BLaER1 treated with 17β-estradiol and CSF1 and Interleukin-3, amounts not matched to agents 10 nM and 100 nM (cell line): ENCODE data around the gene CPNE4.

Source experiments
- H3K27ac ChIP-seq, 11 experiments: shearing (Covaris generic); formaldehyde crosslinking; 2 replicates each; pipeline ENCODE4 v1.8.1; 2022
- H3K27me3 ChIP-seq, 11 experiments: shearing (Covaris generic); formaldehyde crosslinking; 2 replicates each; pipeline ENCODE4 v1.8.1; 2022
- H3K36me3 ChIP-seq, 11 experiments: shearing (Covaris generic); formaldehyde crosslinking; 2 replicates each; pipeline ENCODE4 v1.8.1; 2022
- H3K4me1 ChIP-seq, 10 experiments: shearing (Covaris generic); formaldehyde crosslinking; 2 replicates each; pipeline ENCODE4 v1.8.1; 2022
- H3K4me2 ChIP-seq, 11 experiments: shearing (Covaris generic); formaldehyde crosslinking; 2 replicates each; pipeline ENCODE4 v1.8.1; 2022
- H3K4me3 ChIP-seq, 10 experiments: shearing (Covaris generic); formaldehyde crosslinking; 2 replicates each; pipeline ENCODE4 v1.8.1; 2022
- H3K9ac ChIP-seq, 11 experiments: shearing (Covaris generic); formaldehyde crosslinking; 2 replicates each; pipeline ENCODE4 v1.8.1; 2022
- H3K9me3 ChIP-seq, 11 experiments: shearing (Covaris generic); formaldehyde crosslinking; replicated peaks in 1 of 11; 2 replicates each; pipeline ENCODE4 v1.8.1; 2022
- H4K20me1 ChIP-seq, 11 experiments: shearing (Covaris generic); formaldehyde crosslinking; 2 replicates each; pipeline ENCODE4 v1.8.1; 2022
- Cebpa-rat ChIP-seq, 11 experiments: shearing (Covaris generic); IDR thresholded peaks; 2 replicates each; pipeline ENCODE4 v1.8.1; 2022

Gene CPNE4

GRCh38 chr3:131846296-131846924 is 188.4 kb downstream of the CPNE4 start:
- H3K9me3 ChIP-seq: no peaks in the 10 kb centered on the region
- no peak for TF ChIP-seq Cebpa-rat (IDR thresholded peaks at IDR 0.05)

GRCh38 chr3:131843174-131843573 is 191.6 kb downstream of the CPNE4 start:
- no peak overlapping the region for H3K27ac ChIP-seq
- no peak overlapping the region for H3K4me2 ChIP-seq
- H3K9ac ChIP-seq: no peak overlapping the region
- no peaks in the 10 kb centered on the region for H3K36me3 ChIP-seq
- H3K4me1 ChIP-seq: peaks cover 0 to 9% (median 8%) of the 10 kb centered on the region in 10 experiments; a peak in 13 of 20 replicates
- no peaks in the 10 kb centered on the region for H4K20me1 ChIP-seq
- no peaks in the 10 kb centered on the region for H3K9me3 ChIP-seq
- TF ChIP-seq Cebpa-rat (IDR thresholded peaks at IDR 0.05): no peak
- H3K4me3 ChIP-seq: no peak overlapping the region
- H3K27me3 ChIP-seq: no peaks in the 10 kb centered on the region

More at GRCh38 chr3:131846296-131846924, 188.4 kb downstream of the CPNE4 start:
- Histone ChIP-seq H3K4me2 (no peak overlapping the region), H3K27me3 (no peaks in the 10 kb centered on the region), H3K4me3 (no peak overlapping the region), H3K9ac (no peak overlapping the region), H3K27ac (no peak overlapping the region), H3K36me3 (no peaks in the 10 kb centered on the region), H4K20me1 (no peaks in the 10 kb centered on the region), H3K4me1 (peaks cover 0 to 20% (median 13%) of the 10 kb centered on the region in 10 experiments; a peak in 15 of 20 replicates)

- no peaks in the 10 kb centered on the region for H4K20me1 ChIP-seq
- no peaks in the 10 kb centered on the region for H3K27me3 ChIP-seq
- H3K9ac ChIP-seq: no peak overlapping the region
- H3K4me2 ChIP-seq: no peak overlapping the region
- no peaks in the 10 kb centered on the region for H3K4me1 ChIP-seq
- no peak for TF ChIP-seq Cebpa-rat (IDR thresholded peaks at IDR 0.05)
- no peak overlapping the region for H3K27ac ChIP-seq
- no peaks in the 10 kb centered on the region for H3K36me3 ChIP-seq
- H3K9me3 ChIP-seq: no peaks in the 10 kb centered on the region
- no peak overlapping the region for H3K4me3 ChIP-seq
Measured at GRCh38 chr3:131840156-131840797, 194.5 kb downstream of the CPNE4 start.

- H4K20me1 ChIP-seq: no peaks in the 10 kb centered on the region
- H3K4me2 ChIP-seq: no peak overlapping the region
- no peaks in the 10 kb centered on the region for H3K27me3 ChIP-seq
- H3K9me3 ChIP-seq: no peaks in the 10 kb centered on the region
- no peak for TF ChIP-seq Cebpa-rat (IDR thresholded peaks at IDR 0.05)
- H3K4me1 ChIP-seq: no peaks in the 10 kb centered on the region
- H3K4me3 ChIP-seq: no peak overlapping the region
- no peak overlapping the region for H3K9ac ChIP-seq
- no peaks in the 10 kb centered on the region for H3K36me3 ChIP-seq
- no peak overlapping the region for H3K27ac ChIP-seq
Measured at GRCh38 chr3:131835906-131836305, 198.9 kb downstream of the CPNE4 start.

- no peaks in the 10 kb centered on the region for H4K20me1 ChIP-seq
- H3K4me2 ChIP-seq: no peak overlapping the region
- H3K4me3 ChIP-seq: no peak overlapping the region
- TF ChIP-seq Cebpa-rat (IDR thresholded peaks at IDR 0.05): no peak
- no peak overlapping the region for H3K27ac ChIP-seq
- H3K9ac ChIP-seq: no peak overlapping the region
- no peaks in the 10 kb centered on the region for H3K27me3 ChIP-seq
- no peaks in the 10 kb centered on the region for H3K36me3 ChIP-seq
- H3K4me1 ChIP-seq: no peaks in the 10 kb centered on the region
- H3K9me3 ChIP-seq: no peaks in the 10 kb centered on the region
Measured at GRCh38 chr3:131831608-131832007, 203.2 kb downstream of the CPNE4 start.

GRCh38 chr3:131821191-131821762 is 213.5 kb downstream of the CPNE4 start:
- Histone ChIP-seq H3K9ac (no peak overlapping the region), H3K4me2 (no peak overlapping the region), H3K36me3 (no peaks in the 10 kb centered on the region), H3K27ac (no peak overlapping the region), H4K20me1 (no peaks in the 10 kb centered on the region), H3K4me3 (no peak overlapping the region), H3K4me1 (no peaks in the 10 kb centered on the region), H3K9me3 (no peaks in the 10 kb centered on the region), H3K27me3 (no peaks in the 10 kb centered on the region)
- no peak for TF ChIP-seq Cebpa-rat (IDR thresholded peaks at IDR 0.05)

- Histone ChIP-seq H3K4me2 (no peak overlapping the region), H3K4me1 (no peaks in the 10 kb centered on the region), H3K27ac (no peak overlapping the region), H3K4me3 (no peak overlapping the region), H3K9ac (no peak overlapping the region), H3K27me3 (no peaks in the 10 kb centered on the region), H3K9me3 (no peaks in the 10 kb centered on the region), H3K36me3 (no peaks in the 10 kb centered on the region), H4K20me1 (no peaks in the 10 kb centered on the region)
- no peak for TF ChIP-seq Cebpa-rat (IDR thresholded peaks at IDR 0.05)
Measured at GRCh38 chr3:131819381-131820055, 215.3 kb downstream of the CPNE4 start.

- Histone ChIP-seq H4K20me1 (no peaks in the 10 kb centered on the region), H3K4me1 (no peaks in the 10 kb centered on the region), H3K9me3 (no peaks in the 10 kb centered on the region), H3K4me2 (no peak overlapping the region), H3K27me3 (no peaks in the 10 kb centered on the region), H3K36me3 (no peaks in the 10 kb centered on the region), H3K9ac (no peak overlapping the region), H3K4me3 (no peak overlapping the region), H3K27ac (no peak overlapping the region)
- TF ChIP-seq Cebpa-rat (IDR thresholded peaks at IDR 0.05): no peak
Measured at GRCh38 chr3:131812433-131812832, 222.4 kb downstream of the CPNE4 start.

GRCh38 chr3:131811481-131811880 is 223.3 kb downstream of the CPNE4 start:
- Histone ChIP-seq H3K9ac (no peak overlapping the region), H3K4me3 (no peak overlapping the region), H3K4me2 (no peak overlapping the region), H4K20me1 (no peaks in the 10 kb centered on the region), H3K4me1 (peaks cover 6 to 9% (median 7%) of the 10 kb centered on the region in 10 experiments; a peak in 19 of 20 replicates), H3K36me3 (no peaks in the 10 kb centered on the region), H3K9me3 (no peaks in the 10 kb centered on the region), H3K27me3 (no peaks in the 10 kb centered on the region), H3K27ac (no peak overlapping the region)
- no peak for TF ChIP-seq Cebpa-rat (IDR thresholded peaks at IDR 0.05)
